Large intestine (tissue), 3 donors: ENCODE measurements around the gene GNB5. TPM values are rescaled to one million over a fixed set of nuclear protein-coding genes. Genes with fewer than 3 reads are reported as not detected.

ENCODE experiments used
- DNase-seq, 2 donors: peaks; one replicate each; pipeline versions ENCODE4 v3.0.0 to v3.0.0-alpha.2; 2013
- H3K27ac ChIP-seq: one replicate; pipeline ENCODE4 v1.5.1; 2013; ENCODE audit warnings: low read length
- H3K27me3 ChIP-seq: 2 replicates; pipeline ENCODE4 v1.6.1; 2013; ENCODE audit warnings: low read length; ENCODE audit not compliant: control insufficient read depth, insufficient read depth
- H3K36me3 ChIP-seq: 2 replicates; pipeline ENCODE4 v1.6.1; 2013; ENCODE audit warnings: low read length; ENCODE audit not compliant: control insufficient read depth, insufficient read depth
- H3K4me1 ChIP-seq: one replicate; pipeline ENCODE4 v1.6.1; 2013; ENCODE audit warnings: low read length; ENCODE audit not compliant: control insufficient read depth, insufficient read depth
- H3K4me3 ChIP-seq: one replicate; pipeline ENCODE4 v1.5.1; 2013; ENCODE audit warnings: low read length
- H3K9me3 ChIP-seq: one replicate; pipeline ENCODE4 v1.6.1; 2013; ENCODE audit warnings: mild to moderate bottlenecking, low read depth, low read length, moderate library complexity; ENCODE audit not compliant: control insufficient read depth
- WGBS: methylation state at CpG from one replicate; pipeline ENCODE4 v1.1.5; 2013; ENCODE audit warnings: low lambda C conversion rate; ENCODE audit not compliant: insufficient coverage; 5-methylcytosine and 5-hydroxymethylcytosine counted together
- polyA plus RNA-seq: library from polyadenylated mRNA; unstranded; fragments of 120-200 nt; gene quantifications from one replicate; pipeline ENCODE4 v1.2.1, GENCODE V29; 2013

GNB5 gene
- polyA plus RNA-seq, 1 donor, result 7.9 TPM

- WGBS, result no CpG with 5 or more reads among the region's 9 CpGs
- H3K36me3 ChIP-seq, result no peaks in the 10 kb centered on the region
- no peak overlapping the region for H3K4me3 ChIP-seq
- DNase-seq, result no peak
- no peaks in the 10 kb centered on the region for H3K9me3 ChIP-seq
- H3K4me1 ChIP-seq, result peaks cover 15% of the 10 kb centered on the region
- H3K27ac ChIP-seq, result no peak overlapping the region
- H3K27me3 ChIP-seq, result no peaks in the 10 kb centered on the region
Observed at GRCh38 chr15:52080706-52081392, 110.3 kb downstream of the GNB5 start.

GRCh38 chr15:52080031-52080430, 111.2 kb downstream of the GNB5 start:
- Histone ChIP-seq H3K9me3 (no peaks in the 10 kb centered on the region), H3K4me1 (peaks cover 15% of the 10 kb centered on the region), H3K27me3 (no peaks in the 10 kb centered on the region), H3K27ac (no peak overlapping the region), H3K4me3 (no peak overlapping the region), H3K36me3 (no peaks in the 10 kb centered on the region)
- no CpG with 5 or more reads among the region's 5 CpGs for WGBS
- DNase-seq, result no peak

- no peaks in the 10 kb centered on the region for H3K9me3 ChIP-seq
- peaks cover 15% of the 10 kb centered on the region for H3K4me1 ChIP-seq
- H3K36me3 ChIP-seq, result no peaks in the 10 kb centered on the region
- H3K27me3 ChIP-seq, result no peaks in the 10 kb centered on the region
- WGBS, result no CpG with 5 or more reads among the region's 13 CpGs
- peak; percentile 44 to 46 for DNase-seq
- no peak overlapping the region for H3K4me3 ChIP-seq
- H3K27ac ChIP-seq, result peak overlapping the region; percentile 38
Observed at GRCh38 chr15:52078876-52079700, 112.1 kb downstream of the GNB5 start.

GRCh38 chr15:52078197-52078875, 112.9 kb downstream of the GNB5 start:
- WGBS, result no CpG with 5 or more reads among the region's 10 CpGs
- no peak overlapping the region for H3K4me3 ChIP-seq
- H3K27ac ChIP-seq, result peak overlapping the region; percentile 43
- H3K27me3 ChIP-seq, result no peaks in the 10 kb centered on the region
- no peaks in the 10 kb centered on the region for H3K36me3 ChIP-seq
- H3K9me3 ChIP-seq, result no peaks in the 10 kb centered on the region
- H3K4me1 ChIP-seq, result peaks cover 15% of the 10 kb centered on the region
- DNase-seq, result peak; percentile 50 to 54

- H3K27me3 ChIP-seq, result no peaks in the 10 kb centered on the region
- H3K4me3 ChIP-seq, result no peak overlapping the region
- DNase-seq, result peak; percentile 60 to 70
- no peaks in the 10 kb centered on the region for H3K9me3 ChIP-seq
- no peaks in the 10 kb centered on the region for H3K36me3 ChIP-seq
- peaks cover 19% of the 10 kb centered on the region for H3K4me1 ChIP-seq
- WGBS, result 93% methylated on average over 2 of the region's 11 CpGs
- peak overlapping the region; percentile 74 for H3K27ac ChIP-seq
Observed at GRCh38 chr15:52076889-52077781, 114.1 kb downstream of the GNB5 start.

- Histone ChIP-seq H3K4me1 (peaks cover 32% of the 10 kb centered on the region), H3K27ac (peak overlapping the region; percentile 65), H3K36me3 (no peaks in the 10 kb centered on the region), H3K4me3 (no peak overlapping the region), H3K9me3 (no peaks in the 10 kb centered on the region), H3K27me3 (no peaks in the 10 kb centered on the region)
- no CpG with 5 or more reads among the region's 10 CpGs for WGBS
- DNase-seq, result peak; percentile 93 to 95
Observed at GRCh38 chr15:52071570-52071969, 119.6 kb downstream of the GNB5 start.

- Histone ChIP-seq H3K27ac (no peak overlapping the region), H3K9me3 (no peaks in the 10 kb centered on the region), H3K4me3 (no peak overlapping the region), H3K36me3 (peaks cover under 1% of the 10 kb centered on the region), H3K27me3 (no peaks in the 10 kb centered on the region), H3K4me1 (peaks cover 28% of the 10 kb centered on the region)
- WGBS, result no CpG with 5 or more reads among the region's 5 CpGs
- DNase-seq, result peak; percentile 69 to 77
Observed at GRCh38 chr15:52069559-52069958, 121.6 kb downstream of the GNB5 start.

GRCh38 chr15:52068004-52068615, 123.1 kb downstream of the GNB5 start:
- no CpG with 5 or more reads among the region's 2 CpGs for WGBS
- no peaks in the 10 kb centered on the region for H3K9me3 ChIP-seq
- DNase-seq, result no peak
- no peaks in the 10 kb centered on the region for H3K27me3 ChIP-seq
- H3K27ac ChIP-seq, result no peak overlapping the region
- peaks cover 11% of the 10 kb centered on the region for H3K36me3 ChIP-seq
- no peak overlapping the region for H3K4me3 ChIP-seq
- peaks cover 28% of the 10 kb centered on the region for H3K4me1 ChIP-seq

- no peaks in the 10 kb centered on the region for H3K27me3 ChIP-seq
- peaks cover 28% of the 10 kb centered on the region for H3K4me1 ChIP-seq
- H3K36me3 ChIP-seq, result peaks cover 14% of the 10 kb centered on the region
- H3K4me3 ChIP-seq, result no peak overlapping the region
- DNase-seq, result no peak
- H3K9me3 ChIP-seq, result no peaks in the 10 kb centered on the region
- no peak overlapping the region for H3K27ac ChIP-seq
Observed at GRCh38 chr15:52067545-52067926, 123.7 kb downstream of the GNB5 start.
